DOHH2 (cell line): ENCODE results near the gene GPC4.

Experiments used
- EZH2phosphoT487 ChIP-seq: fragments of 200-600 bp; sonication (generic); IDR thresholded peaks from 2 replicates; pipeline ENCODE4 v1.6.1; 2017; ENCODE audit warnings: borderline replicate concordance, mild to moderate bottlenecking, antibody characterized with exemption, low read length, moderate library complexity, mixed read lengths
- TF ChIP-seq, protein P1 (sequence below): fragments of 200-600 bp; sonication (generic); IDR thresholded peaks from one replicate; pipeline ENCODE4 v1.5.1; 2014; ENCODE audit warnings: antibody characterized with exemption, mild to moderate bottlenecking, low read depth, low read length; ENCODE audit not compliant: poor library complexity, severe bottlenecking

GRCh38 chrX:133350751-133351150, 64.5 kb downstream of the GPC4 start:
- TF ChIP-seq, protein P1, sequence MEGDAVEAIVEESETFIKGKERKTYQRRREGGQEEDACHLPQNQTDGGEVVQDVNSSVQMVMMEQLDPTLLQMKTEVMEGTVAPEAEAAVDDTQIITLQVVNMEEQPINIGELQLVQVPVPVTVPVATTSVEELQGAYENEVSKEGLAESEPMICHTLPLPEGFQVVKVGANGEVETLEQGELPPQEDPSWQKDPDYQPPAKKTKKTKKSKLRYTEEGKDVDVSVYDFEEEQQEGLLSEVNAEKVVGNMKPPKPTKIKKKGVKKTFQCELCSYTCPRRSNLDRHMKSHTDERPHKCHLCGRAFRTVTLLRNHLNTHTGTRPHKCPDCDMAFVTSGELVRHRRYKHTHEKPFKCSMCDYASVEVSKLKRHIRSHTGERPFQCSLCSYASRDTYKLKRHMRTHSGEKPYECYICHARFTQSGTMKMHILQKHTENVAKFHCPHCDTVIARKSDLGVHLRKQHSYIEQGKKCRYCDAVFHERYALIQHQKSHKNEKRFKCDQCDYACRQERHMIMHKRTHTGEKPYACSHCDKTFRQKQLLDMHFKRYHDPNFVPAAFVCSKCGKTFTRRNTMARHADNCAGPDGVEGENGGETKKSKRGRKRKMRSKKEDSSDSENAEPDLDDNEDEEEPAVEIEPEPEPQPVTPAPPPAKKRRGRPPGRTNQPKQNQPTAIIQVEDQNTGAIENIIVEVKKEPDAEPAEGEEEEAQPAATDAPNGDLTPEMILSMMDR = no peak
- no peak for TF ChIP-seq EZH2phosphoT487
